Peyer's patch (tissue), 4 donors: ENCODE data around the gene PSMD8. TPM values are rescaled to one million over a fixed set of nuclear protein-coding genes. Genes with fewer than 3 reads are reported as not detected.
"Not testable (repeated sequence)": the region's sequence is repeated elsewhere in the genome, so short reads cannot be mapped to it uniquely, and the experiment has no call there.

Source experiments
- DNase-seq, 3 donors: peaks; one replicate each; pipeline ENCODE4 v3.0.0-alpha.2; 2017 to 2019
- H3K27ac ChIP-seq, 4 donors: fragments of 200-600 bp; sonication (generic); one replicate each; pipeline ENCODE4 v1.5.1; 2016 to 2019
- H3K27me3 ChIP-seq, 2 donors: fragments of 200-600 bp; sonication (generic); one replicate each; pipeline ENCODE4 v1.5.1; 2019
- H3K36me3 ChIP-seq, 3 donors: fragments of 200-600 bp; sonication (generic); one replicate each; pipeline ENCODE4 v1.5.1; 2016 to 2019
- H3K4me1 ChIP-seq, 4 donors: fragments of 200-600 bp; sonication (generic); one replicate each; pipeline ENCODE4 v1.5.1; 2016 to 2019
- H3K4me3 ChIP-seq, 4 donors: fragments of 200-600 bp; sonication (generic); 1 replicate in 3 of 4; 2 replicates in 1 of 4; pipeline ENCODE4 v1.5.1; 2016 to 2019; ENCODE audit warnings: mild to moderate bottlenecking in 1 of 4
- H3K9me3 ChIP-seq, 4 donors: fragments of 200-600 bp; sonication (generic); one replicate each; pipeline ENCODE4 v1.5.1; 2016 to 2019; ENCODE audit warnings: mild to moderate bottlenecking in 1 of 4
- CTCF ChIP-seq, 6 experiments: fragments of 450-650 bp in 4 of 6; fragments of 200-600 bp in 2 of 6; sonication (generic) in 1 of 6; IDR thresholded peaks; one replicate each; pipeline ENCODE4 v1.5.1; 2017 to 2019; ENCODE audit warnings: antibody characterized with exemption in 6 of 6, mild to moderate bottlenecking in 3 of 6, moderate library complexity in 1 of 6
- POLR2A ChIP-seq, 2 donors: fragments of 450-650 bp; IDR thresholded peaks; one replicate each; pipeline ENCODE4 v1.5.1; 2017; ENCODE audit warnings: antibody characterized with exemption in 2 of 2, mild to moderate bottlenecking in 2 of 2, moderate library complexity in 2 of 2
- total RNA-seq, 4 donors: library from RNA; depleted of rRNA; stranded (reverse); fragments of >200 nt; gene quantifications; one replicate each; pipeline ENCODE4 v1.1.0, GENCODE V29; 2016

Gene PSMD8
- total RNA-seq, 4 donors from 2014 or later, result 118 to 211 (median 164) TPM

GRCh38 chr19:38335949-38336637, 38.3 kb upstream of the PSMD8 start:
- TF ChIP-seq POLR2A (IDR thresholded peaks at IDR 0.05) (peak; percentile 61 to 74), CTCF (IDR thresholded peaks at IDR 0.05) (no peak)
- peak overlapping the region; percentile 94 to 99 (median 96) for H3K27ac ChIP-seq
- no peaks in the 10 kb centered on the region for H3K27me3 ChIP-seq
- H3K9me3 ChIP-seq, result no peaks in the 10 kb centered on the region
- peak; percentile 94 to 99 (median 97) for DNase-seq
- no peaks in the 10 kb centered on the region for H3K36me3 ChIP-seq
- peak overlapping the region; percentile 59 to 77 (median 72) for H3K4me3 ChIP-seq
- H3K4me1 ChIP-seq, result peaks cover 0 to 16% (median 5%) of the 10 kb centered on the region in 4 donors

DNA sequence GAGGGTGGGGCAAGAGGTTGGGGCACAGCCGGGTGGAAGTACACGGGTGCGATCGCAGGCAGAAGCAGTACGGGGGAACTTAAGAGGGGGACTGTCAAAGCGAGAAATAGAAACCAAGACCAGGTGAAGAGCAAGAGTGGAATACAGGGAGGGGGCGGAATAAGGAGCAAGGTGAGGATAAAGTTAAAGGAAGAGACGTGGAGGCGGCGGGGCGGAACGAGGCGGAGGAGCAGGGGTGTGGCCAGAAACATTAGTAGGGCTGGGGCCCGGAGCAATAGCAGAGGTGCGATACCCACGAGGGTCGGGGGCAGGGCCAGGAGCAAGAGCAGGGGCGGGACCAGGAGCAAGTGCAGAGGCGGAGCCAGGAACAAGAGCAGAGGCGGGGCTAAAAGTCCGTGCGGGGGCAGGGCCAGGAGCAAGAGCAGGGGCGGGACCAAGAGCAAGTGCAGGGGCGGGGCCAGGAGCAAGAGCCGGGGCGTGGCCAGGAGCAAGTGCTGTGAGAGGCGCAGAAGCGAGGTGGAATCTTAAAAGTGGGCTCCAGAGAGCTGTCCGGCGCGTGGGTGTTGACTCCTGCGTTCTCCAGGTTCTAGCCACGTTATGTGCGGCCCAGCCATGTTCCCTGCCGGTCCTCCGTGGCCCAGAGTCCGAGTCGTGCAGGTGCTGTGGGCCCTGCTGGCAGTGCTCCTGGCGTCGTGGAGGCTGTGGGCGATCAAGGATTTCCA, 37.6 kb upstream of the PSMD8 start:
- H3K27ac ChIP-seq, result peak overlapping the region; percentile 94 to 99 (median 96)
- peaks cover 0 to 16% (median 5%) of the 10 kb centered on the region in 4 donors for H3K4me1 ChIP-seq
- DNase-seq, result peak; percentile 98 to 99 (median 99)
- no peaks in the 10 kb centered on the region for H3K36me3 ChIP-seq
- H3K9me3 ChIP-seq, result no peaks in the 10 kb centered on the region
- TF ChIP-seq CTCF (IDR thresholded peaks at IDR 0.05), result peak in 1 of 6 experiments; percentile 5
- TF ChIP-seq POLR2A (IDR thresholded peaks at IDR 0.05), result peak in 1 of 2 donors; percentile 10
- no peaks in the 10 kb centered on the region for H3K27me3 ChIP-seq
- H3K4me3 ChIP-seq, result peak overlapping the region; percentile 59 to 77 (median 72)

- no peaks in the 10 kb centered on the region for H3K36me3 ChIP-seq
- H3K4me3 ChIP-seq, result peak overlapping the region; percentile 59 to 77 (median 72)
- no peak for TF ChIP-seq POLR2A (IDR thresholded peaks at IDR 0.05)
- TF ChIP-seq CTCF (IDR thresholded peaks at IDR 0.05), result no peak
- peaks cover 0 to 16% (median 5%) of the 10 kb centered on the region in 4 donors for H3K4me1 ChIP-seq
- no peaks in the 10 kb centered on the region for H3K9me3 ChIP-seq
- H3K27ac ChIP-seq, result peak overlapping the region in 3 of 4 donors; percentile 94 to 99 (median 97)
- DNase-seq, result no peak
- H3K27me3 ChIP-seq, result no peaks in the 10 kb centered on the region
Measured at GRCh38 chr19:38337360-38337653, 37.1 kb upstream of the PSMD8 start.

- H3K9me3 ChIP-seq, H3K27me3 ChIP-seq, H3K4me3 ChIP-seq, H3K27ac ChIP-seq, DNase-seq: not testable (repeated sequence)
- peaks cover 0 to 16% (median 5%) of the 10 kb centered on the region in 4 donors for H3K4me1 ChIP-seq
- H3K36me3 ChIP-seq, result peaks cover 0 to 10% (median 0%) of the 10 kb centered on the region in 3 donors
Measured at GRCh38 chr19:38339011-38339410, 35.4 kb upstream of the PSMD8 start.

- H3K4me1 ChIP-seq, result peaks cover 0 to 12% (median 5%) of the 10 kb centered on the region in 4 donors
- H3K27ac ChIP-seq, result no peak overlapping the region
- TF ChIP-seq CTCF (IDR thresholded peaks at IDR 0.05) (no peak), POLR2A (IDR thresholded peaks at IDR 0.05) (no peak)
- no peak for DNase-seq
- H3K36me3 ChIP-seq, result peaks cover 0 to 10% (median 0%) of the 10 kb centered on the region in 3 donors
- no peaks in the 10 kb centered on the region for H3K9me3 ChIP-seq
- H3K4me3 ChIP-seq, result no peak overlapping the region
- no peaks in the 10 kb centered on the region for H3K27me3 ChIP-seq
Measured at GRCh38 chr19:38340927-38341326, 33.4 kb upstream of the PSMD8 start.

- no peak overlapping the region for H3K27ac ChIP-seq
- no peak for TF ChIP-seq CTCF (IDR thresholded peaks at IDR 0.05)
- no peak for TF ChIP-seq POLR2A (IDR thresholded peaks at IDR 0.05)
- no peaks in the 10 kb centered on the region for H3K9me3 ChIP-seq
- DNase-seq, result no peak
- H3K36me3 ChIP-seq, result peaks cover 0 to 10% (median 0%) of the 10 kb centered on the region in 3 donors
- H3K27me3 ChIP-seq, result no peaks in the 10 kb centered on the region
- no peaks in the 10 kb centered on the region for H3K4me1 ChIP-seq
- H3K4me3 ChIP-seq, result no peak overlapping the region
Measured at GRCh38 chr19:38346837-38347236, 27.5 kb upstream of the PSMD8 start.
